HFF-Myc (cell line): Measurements from ENCODE around the gene DRD3.

Source experiments
- DNase-seq: peaks from one replicate; pipeline ENCODE4 v3.0.0-alpha.2; 2011; ENCODE audit warnings: low read depth; ENCODE audit errors: extremely low read depth
- H3K4me3 ChIP-seq: replicated peaks from 2 replicates; pipeline ENCODE4 v1.5.1; 2011; ENCODE audit warnings: low read depth, mild to moderate bottlenecking, control low read depth, low read length
- TF ChIP-seq, protein P1 (sequence below): IDR thresholded peaks from 2 replicates; pipeline ENCODE4 v1.5.1; 2012; ENCODE audit warnings: mild to moderate bottlenecking, low read depth, low read length, control low read depth; ENCODE audit errors: missing control alignments

The DRD3 gene

DNA sequence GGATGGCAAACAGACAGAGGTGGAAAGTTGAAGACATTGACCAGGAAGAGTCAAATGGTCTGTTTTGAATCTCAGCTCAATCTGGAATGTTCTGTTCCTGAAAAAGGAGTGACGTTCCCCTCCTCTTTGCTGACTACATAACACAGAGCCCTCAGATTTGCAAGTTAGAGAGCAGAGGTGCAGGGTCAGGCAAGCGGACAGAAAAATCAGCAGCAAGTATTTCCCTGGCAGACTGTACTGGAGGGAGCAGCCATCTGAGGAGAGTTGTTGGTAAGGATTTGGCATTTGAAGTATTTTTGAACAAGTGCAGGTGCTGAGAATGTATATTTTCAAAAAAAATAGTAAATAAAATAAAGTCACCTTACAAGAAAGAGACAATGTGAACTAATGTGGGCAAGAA, 40.9 kb upstream of the DRD3 start:
- H3K4me3 ChIP-seq, result no peak overlapping the region
- TF ChIP-seq, protein P1, sequence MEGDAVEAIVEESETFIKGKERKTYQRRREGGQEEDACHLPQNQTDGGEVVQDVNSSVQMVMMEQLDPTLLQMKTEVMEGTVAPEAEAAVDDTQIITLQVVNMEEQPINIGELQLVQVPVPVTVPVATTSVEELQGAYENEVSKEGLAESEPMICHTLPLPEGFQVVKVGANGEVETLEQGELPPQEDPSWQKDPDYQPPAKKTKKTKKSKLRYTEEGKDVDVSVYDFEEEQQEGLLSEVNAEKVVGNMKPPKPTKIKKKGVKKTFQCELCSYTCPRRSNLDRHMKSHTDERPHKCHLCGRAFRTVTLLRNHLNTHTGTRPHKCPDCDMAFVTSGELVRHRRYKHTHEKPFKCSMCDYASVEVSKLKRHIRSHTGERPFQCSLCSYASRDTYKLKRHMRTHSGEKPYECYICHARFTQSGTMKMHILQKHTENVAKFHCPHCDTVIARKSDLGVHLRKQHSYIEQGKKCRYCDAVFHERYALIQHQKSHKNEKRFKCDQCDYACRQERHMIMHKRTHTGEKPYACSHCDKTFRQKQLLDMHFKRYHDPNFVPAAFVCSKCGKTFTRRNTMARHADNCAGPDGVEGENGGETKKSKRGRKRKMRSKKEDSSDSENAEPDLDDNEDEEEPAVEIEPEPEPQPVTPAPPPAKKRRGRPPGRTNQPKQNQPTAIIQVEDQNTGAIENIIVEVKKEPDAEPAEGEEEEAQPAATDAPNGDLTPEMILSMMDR, result no peak
- DNase-seq, result no peak

DNA sequence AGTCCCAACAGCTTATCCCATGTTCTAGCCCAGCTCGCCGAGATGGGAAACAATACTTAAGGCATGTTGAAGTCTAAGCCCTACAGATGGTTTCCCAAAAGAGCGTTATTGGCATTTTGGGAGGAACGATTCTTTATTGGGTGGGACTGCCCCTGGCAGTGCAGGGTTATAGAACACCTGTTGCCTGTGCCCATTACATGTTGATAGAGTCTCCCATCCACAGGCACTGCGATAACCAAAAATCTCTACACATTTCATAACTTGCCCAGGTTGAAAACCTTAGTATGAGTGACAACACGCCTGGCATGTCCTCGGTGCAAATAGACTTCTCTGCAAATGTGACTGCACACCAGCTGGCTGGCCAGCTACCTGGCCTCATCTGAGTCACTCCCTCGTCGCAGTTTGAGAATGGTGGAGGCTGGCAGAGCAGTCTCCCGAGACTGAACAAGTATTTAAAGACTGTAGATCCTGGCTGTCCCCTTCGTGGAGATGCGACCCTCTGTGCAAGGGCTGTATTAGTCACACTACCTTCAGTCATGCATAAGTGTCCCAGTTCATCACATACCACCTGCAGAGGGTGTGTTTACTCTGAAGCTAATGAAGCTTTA, 39.8 kb upstream of the DRD3 start:
- TF ChIP-seq, protein P1, result no peak
- DNase-seq, result no peak
- H3K4me3 ChIP-seq, result no peak overlapping the region

DNA sequence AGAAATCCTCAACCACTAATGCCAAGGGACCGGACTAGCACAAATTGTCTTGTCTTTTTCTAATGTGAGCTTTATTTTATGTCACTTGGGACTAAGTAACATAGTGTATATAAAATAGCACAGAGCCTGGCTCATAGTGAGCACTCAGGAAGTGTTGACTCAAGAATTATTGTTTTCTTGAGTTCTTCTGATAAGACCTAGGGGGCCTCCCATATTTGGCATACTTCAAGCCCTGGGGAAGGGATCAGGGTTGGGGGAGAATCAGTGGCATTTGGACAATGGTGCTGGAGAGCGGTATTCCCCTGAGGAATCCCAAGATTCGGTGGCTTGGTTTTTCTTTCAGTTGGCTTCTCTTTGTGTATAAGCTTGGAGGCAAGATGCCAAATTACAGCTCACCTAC, 39.2 kb upstream of the DRD3 start:
- TF ChIP-seq, protein P1, result no peak
- no peak for DNase-seq

DNA sequence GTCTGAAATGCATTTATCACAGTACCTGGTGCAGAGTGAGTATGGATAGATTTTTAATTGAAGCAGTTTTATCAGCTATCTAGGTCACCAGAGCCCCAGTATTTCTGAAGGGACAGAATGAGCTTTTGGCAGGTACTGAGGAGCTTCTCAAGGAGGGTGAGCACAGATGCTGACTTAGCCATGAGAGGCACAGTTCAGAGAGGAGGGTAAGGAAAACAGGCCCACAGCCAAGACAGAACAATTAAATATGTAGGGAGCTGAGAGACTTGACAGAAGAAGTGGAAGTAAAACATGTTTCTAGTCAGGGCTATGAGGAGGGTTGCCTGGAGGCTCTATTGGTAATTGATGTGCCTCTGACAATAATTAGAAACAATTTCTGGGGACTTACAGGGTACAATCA, 38.4 kb upstream of the DRD3 start:
- H3K4me3 ChIP-seq, result no peak overlapping the region
- no peak for DNase-seq
- TF ChIP-seq, protein P1, result no peak

More for the DNA sequence above, 39.2 kb upstream of the DRD3 start:
- H3K4me3 ChIP-seq, result no peak overlapping the region

DNA sequence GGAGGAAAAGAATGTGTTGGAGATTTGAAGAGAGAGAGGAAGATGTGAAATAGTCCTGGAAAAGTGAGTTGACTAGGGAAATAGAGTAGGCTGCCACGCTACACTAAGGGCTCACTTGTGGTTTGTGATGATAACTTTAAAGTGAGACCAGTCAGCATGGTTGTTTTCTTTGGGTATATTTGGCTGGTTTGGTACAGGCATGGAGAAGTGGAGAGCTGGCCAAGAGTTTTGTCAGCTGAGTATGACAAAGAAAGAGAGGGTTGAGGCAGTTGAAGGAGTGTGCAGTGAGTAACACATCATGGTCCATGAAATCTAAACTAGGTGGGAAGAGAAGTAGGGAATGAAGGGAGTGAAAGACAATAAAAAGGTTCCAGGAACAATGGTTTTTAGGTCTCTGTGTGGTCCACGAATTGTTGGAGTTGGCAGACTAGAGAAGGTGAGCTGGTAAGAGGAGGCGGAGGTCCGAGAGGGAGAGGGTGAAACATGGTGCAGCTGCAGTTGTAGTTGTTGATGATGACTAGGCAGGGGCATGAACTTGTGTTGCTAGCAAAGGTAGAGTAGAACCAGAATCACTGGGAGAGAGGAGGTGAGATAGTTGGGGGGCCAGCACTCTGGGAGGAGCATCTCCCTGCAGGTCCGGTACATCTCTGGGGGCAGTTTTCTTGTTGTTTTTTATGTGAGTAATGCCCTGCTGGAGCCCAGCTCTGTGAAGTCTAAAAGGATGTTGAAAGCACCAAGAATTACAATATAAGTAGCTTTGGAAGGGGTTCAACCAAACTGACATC, 37.5 kb upstream of the DRD3 start:
- no peak overlapping the region for H3K4me3 ChIP-seq
- DNase-seq, result no peak
- TF ChIP-seq, protein P1, result no peak

DNA sequence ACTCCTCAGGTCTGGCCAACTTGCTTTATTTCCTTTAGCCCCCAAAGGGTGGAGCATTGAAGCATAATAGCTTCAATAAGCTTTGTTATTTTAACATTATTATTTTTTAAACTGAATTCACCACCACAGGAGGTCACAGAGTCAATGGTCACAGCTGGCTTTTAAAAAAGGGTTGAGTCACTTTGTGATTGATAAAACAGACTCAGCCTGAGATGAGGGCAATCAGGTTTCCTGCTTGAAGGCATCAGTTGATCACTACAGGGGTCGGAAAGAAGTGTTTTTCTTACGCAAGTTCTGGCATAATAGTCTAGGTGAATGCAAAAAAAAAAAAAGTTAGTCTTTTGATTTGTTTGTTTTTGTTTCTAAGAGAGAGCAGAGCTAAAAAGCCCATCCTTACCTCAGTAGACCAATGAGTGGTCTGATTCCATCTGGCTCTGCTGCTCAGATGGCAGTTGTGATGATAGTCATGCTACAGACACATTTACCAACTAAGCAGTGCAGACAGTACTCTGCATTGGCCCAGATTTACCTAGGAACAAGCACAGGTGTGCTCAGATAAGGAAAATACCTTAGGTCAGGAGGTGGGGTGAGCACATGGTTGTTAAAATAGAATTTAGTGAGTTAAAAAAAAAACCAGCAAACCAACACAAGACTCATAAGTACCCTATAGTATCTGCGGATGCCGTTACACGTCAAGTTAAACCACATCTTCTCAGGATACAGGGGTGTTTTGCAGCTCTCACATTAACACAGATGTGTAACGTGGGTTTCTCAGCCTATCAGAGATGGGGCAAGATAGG, 35.9 kb upstream of the DRD3 start:
- DNase-seq, result no peak
- peak overlapping the region; percentile 23 for H3K4me3 ChIP-seq
- TF ChIP-seq, protein P1, result no peak
